Lung (tissue), 12 donors: ENCODE results near the gene SEMA4C. TPM values are rescaled to one million over a fixed set of nuclear protein-coding genes. Genes with fewer than 3 reads are reported as not detected.

Source experiments
- ATAC-seq: fragments of 200-7000 bp; cut with Tn5 transposase; one replicate; pipeline ENCODE4 v1.9.1; 2020; ENCODE audit warnings: moderate number of reproducible peaks; ENCODE audit not compliant: insufficient read depth, low FRiP score
- DNase-seq, 3 donors: peaks; one replicate each; pipeline ENCODE4 v3.0.0-alpha.2; 2013 to 2017
- H3K27ac ChIP-seq, 2 donors: one replicate each; pipeline ENCODE4 v1.5.1; 2013; ENCODE audit warnings: mild to moderate bottlenecking in 2 of 2, moderate library complexity in 2 of 2, control low read depth in 1 of 2, inconsistent platforms in 1 of 2, low read depth in 1 of 2, low read length in 1 of 2
- H3K27me3 ChIP-seq, 3 donors: one replicate each; pipeline ENCODE4 v1.5.1; 2013; ENCODE audit warnings: low read length in 2 of 3; ENCODE audit not compliant: control insufficient read depth in 3 of 3, insufficient read depth in 3 of 3
- H3K36me3 ChIP-seq, 4 donors: one replicate each; pipeline ENCODE4 v1.5.1; 2013; ENCODE audit warnings: low read length in 4 of 4, mild to moderate bottlenecking in 1 of 4, moderate library complexity in 1 of 4; ENCODE audit not compliant: control insufficient read depth in 4 of 4, insufficient read depth in 4 of 4
- H3K4me1 ChIP-seq, 5 donors: one replicate each; pipeline ENCODE4 v1.5.1; 2013; ENCODE audit warnings: low read length in 5 of 5, mild to moderate bottlenecking in 2 of 5, moderate library complexity in 1 of 5; ENCODE audit not compliant: control insufficient read depth in 5 of 5, insufficient read depth in 5 of 5
- H3K4me3 ChIP-seq: one replicate; pipeline ENCODE4 v1.5.1; 2013; ENCODE audit warnings: mild to moderate bottlenecking, control low read depth, moderate library complexity
- H3K9ac ChIP-seq, 2 donors: one replicate each; pipeline ENCODE4 v1.5.1; 2013; ENCODE audit warnings: low read length in 2 of 2, control low read depth in 1 of 2; ENCODE audit not compliant: insufficient read depth in 1 of 2
- H3K9me3 ChIP-seq, 4 donors: one replicate each; pipeline ENCODE4 v1.5.1; 2013; ENCODE audit warnings: low read length in 3 of 4, mild to moderate bottlenecking in 1 of 4, moderate library complexity in 1 of 4; ENCODE audit not compliant: control insufficient read depth in 4 of 4, insufficient read depth in 3 of 4
- WGBS, 2 donors: extraction: QIAGEN DNeasy Blood & Tissue Kit; methylation state at CpG; one replicate each; pipeline ENCODE4 v1.1.7; 2013; 5-methylcytosine and 5-hydroxymethylcytosine counted together
- polyA plus RNA-seq, 2 donors: library from polyadenylated mRNA; stranded (reverse); fragments of 200-250 nt; gene quantifications; one replicate each; pipeline ENCODE4 v1.2.1, GENCODE V29; 2013
- total RNA-seq, 2 donors: library from RNA; depleted of rRNA in 1 of 2; stranded (reverse); fragments of >200 nt in 1 of 2; gene quantifications; one replicate each; pipeline ENCODE4 v1.2.1, GENCODE V29; 2014 to 2021
- TF ChIP-seq, protein P1 (sequence below): IDR thresholded peaks from 2 replicates; pipeline ENCODE4 v1.5.1; 2012; ENCODE audit warnings: mild to moderate bottlenecking; ENCODE audit errors: control extremely low read depth, extremely low read depth
- donor health status: control.
- donor health status: control.
- donor health status: Bipolar disorder and iron deficiency.
- donor health status: healthy.
- donor health status: DM: yes; HTN: yes; CAD: no.

SEMA4C gene
- total and polyA plus RNA-seq, 4 donors: 18.8 to 42.0 (median 28.8) TPM

DNA sequence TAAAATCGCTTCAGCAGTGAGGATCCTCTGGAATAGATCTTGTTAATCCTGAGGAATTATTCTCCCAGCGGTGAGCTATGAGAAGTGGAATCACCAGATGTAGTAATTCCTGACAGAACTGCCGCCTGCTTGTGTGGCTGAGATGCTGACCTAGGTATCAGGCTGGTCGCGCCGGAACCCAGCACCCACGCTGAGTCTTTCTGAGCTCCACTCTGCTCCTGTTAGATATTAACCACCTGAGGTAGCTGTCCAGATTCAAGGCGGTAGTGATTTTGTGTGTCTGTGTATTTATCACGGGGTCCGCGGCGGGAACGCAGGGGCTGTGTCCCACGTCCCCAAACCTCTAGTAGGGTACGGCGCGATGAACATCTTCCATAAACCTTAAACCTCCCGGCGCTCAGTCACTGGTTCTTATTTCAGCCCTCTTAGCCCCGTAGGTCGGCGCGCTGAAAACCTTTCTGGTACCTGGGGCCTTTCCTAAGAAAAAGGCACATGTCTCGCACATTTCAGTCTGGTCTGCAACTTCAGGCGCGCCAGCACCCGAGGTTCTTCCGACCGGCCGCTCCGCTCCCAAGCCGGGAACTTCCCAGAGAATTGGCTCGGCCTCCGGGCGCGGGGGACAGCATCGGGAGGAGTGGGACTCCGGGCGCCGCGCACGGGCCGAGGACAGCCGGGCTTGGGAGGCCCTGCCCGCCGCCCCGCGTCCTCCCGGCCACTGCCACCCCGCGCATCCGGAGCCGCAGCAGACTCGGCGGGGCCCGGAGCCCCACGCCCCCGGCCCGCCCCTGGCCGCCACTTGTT, 54.4 kb downstream of the SEMA4C start:
- ATAC-seq (no peak), DNase-seq (peak in 1 of 3 donors; percentile 21)
- H3K9me3 ChIP-seq: no peaks in the 10 kb centered on the region
- H3K36me3 ChIP-seq: peaks cover 0 to 17% (median 4%) of the 10 kb centered on the region in 4 donors
- H3K4me1 ChIP-seq: peaks cover 10 to 38% (median 22%) of the 10 kb centered on the region in 5 donors
- H3K27me3 ChIP-seq: no peaks in the 10 kb centered on the region
- TF ChIP-seq, protein P1, sequence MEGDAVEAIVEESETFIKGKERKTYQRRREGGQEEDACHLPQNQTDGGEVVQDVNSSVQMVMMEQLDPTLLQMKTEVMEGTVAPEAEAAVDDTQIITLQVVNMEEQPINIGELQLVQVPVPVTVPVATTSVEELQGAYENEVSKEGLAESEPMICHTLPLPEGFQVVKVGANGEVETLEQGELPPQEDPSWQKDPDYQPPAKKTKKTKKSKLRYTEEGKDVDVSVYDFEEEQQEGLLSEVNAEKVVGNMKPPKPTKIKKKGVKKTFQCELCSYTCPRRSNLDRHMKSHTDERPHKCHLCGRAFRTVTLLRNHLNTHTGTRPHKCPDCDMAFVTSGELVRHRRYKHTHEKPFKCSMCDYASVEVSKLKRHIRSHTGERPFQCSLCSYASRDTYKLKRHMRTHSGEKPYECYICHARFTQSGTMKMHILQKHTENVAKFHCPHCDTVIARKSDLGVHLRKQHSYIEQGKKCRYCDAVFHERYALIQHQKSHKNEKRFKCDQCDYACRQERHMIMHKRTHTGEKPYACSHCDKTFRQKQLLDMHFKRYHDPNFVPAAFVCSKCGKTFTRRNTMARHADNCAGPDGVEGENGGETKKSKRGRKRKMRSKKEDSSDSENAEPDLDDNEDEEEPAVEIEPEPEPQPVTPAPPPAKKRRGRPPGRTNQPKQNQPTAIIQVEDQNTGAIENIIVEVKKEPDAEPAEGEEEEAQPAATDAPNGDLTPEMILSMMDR: no peak
- H3K4me3 ChIP-seq: peak overlapping the region; percentile 65
- peak overlapping the region; percentile 85 to 91 for H3K27ac ChIP-seq
- 1% methylated on average over 55 to 60 of the region's 60 CpGs for WGBS, 2 donors
- H3K9ac ChIP-seq: peak overlapping the region in 1 of 2 donors; percentile 0

DNA sequence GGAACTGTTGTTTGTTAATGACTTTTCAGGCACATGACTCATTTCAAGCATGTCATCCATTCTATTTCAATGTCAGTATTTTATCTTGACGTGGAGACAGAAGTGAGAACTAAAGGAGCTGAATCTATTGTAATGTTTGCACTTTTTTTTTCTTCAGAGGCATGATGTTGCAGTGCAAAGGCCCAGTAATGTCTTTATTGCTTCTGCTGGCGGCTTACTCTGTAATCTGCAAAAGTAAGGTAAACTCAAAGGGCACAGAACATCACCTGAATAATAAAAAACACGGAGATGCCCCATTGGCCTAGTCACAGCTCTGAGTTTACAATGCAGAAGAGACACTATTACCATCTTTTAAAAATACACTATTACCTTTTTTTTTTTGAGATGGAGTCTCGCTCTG, 56.2 kb downstream of the SEMA4C start:
- H3K36me3 ChIP-seq: peaks cover 0 to 16% (median 11%) of the 10 kb centered on the region in 4 donors
- ATAC-seq (no peak), DNase-seq (no peak)
- H3K27ac ChIP-seq: no peak overlapping the region
- no peaks in the 10 kb centered on the region for H3K9me3 ChIP-seq
- no peak overlapping the region for H3K4me3 ChIP-seq
- WGBS, 2 donors: 94 to 96% methylated on average over 4 of the region's 4 CpGs
- TF ChIP-seq, protein P1: no peak
- H3K4me1 ChIP-seq: peaks cover 7 to 24% (median 19%) of the 10 kb centered on the region in 5 donors
- no peaks in the 10 kb centered on the region for H3K27me3 ChIP-seq
- no peak overlapping the region for H3K9ac ChIP-seq

DNA sequence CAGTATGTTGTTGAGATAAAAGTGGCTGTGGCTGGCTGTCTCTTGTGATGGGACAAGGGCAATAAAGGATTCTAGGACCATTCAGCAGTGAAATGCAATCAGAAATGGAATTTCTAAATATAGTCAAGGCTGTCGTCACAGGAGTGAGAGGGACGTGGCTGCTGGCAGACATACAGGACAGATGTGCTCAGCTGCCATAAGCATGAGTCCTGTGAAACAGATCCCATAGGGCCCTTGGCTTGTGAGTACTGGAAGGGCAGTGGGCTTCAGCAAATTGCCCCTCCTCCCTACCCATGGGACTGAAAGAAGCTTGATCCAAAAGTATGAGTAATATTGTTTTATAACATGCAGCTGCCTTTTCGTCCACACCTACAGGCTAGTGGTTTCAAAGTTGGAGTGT, 58.0 kb downstream of the SEMA4C start:
- Histone ChIP-seq H3K9me3 (no peaks in the 10 kb centered on the region), H3K9ac (no peak overlapping the region), H3K27me3 (no peaks in the 10 kb centered on the region), H3K27ac (peak overlapping the region in 1 of 2 donors; percentile 70), H3K4me1 (peaks cover 3 to 13% (median 8%) of the 10 kb centered on the region in 5 donors), H3K4me3 (no peak overlapping the region), H3K36me3 (peaks cover 0 to 12% (median 9%) of the 10 kb centered on the region in 4 donors)
- DNase-seq (peak; percentile 71 to 85 (median 81)), ATAC-seq (no peak)
- WGBS, 2 donors: 52 to 54% methylated on average over 3 of the region's 3 CpGs
- TF ChIP-seq, protein P1: no peak
